AG09309 (cell line): ENCODE results near the gene CUL5.

ENCODE experiments used
- DNase-seq: peaks from one replicate; pipeline ENCODE4 v3.0.0-alpha.2; 2010; ENCODE audit warnings: low read depth
- H3K4me3 ChIP-seq: 2 replicates; pipeline ENCODE4 v1.5.1; 2011; ENCODE audit warnings: mild to moderate bottlenecking, low read depth, low read length, moderate library complexity; ENCODE audit not compliant: control insufficient read depth
- TF ChIP-seq, protein P1 (sequence below): IDR thresholded peaks from 2 replicates; pipeline ENCODE4 v1.5.1; 2011; ENCODE audit warnings: mild to moderate bottlenecking, low read depth, low read length, inconsistent platforms; ENCODE audit not compliant: insufficient read depth, control insufficient read depth; ENCODE audit errors: missing control alignments

The CUL5 gene

GRCh38 chr11:108154591-108154990 is 145.9 kb downstream of the CUL5 start:
- TF ChIP-seq, protein P1, sequence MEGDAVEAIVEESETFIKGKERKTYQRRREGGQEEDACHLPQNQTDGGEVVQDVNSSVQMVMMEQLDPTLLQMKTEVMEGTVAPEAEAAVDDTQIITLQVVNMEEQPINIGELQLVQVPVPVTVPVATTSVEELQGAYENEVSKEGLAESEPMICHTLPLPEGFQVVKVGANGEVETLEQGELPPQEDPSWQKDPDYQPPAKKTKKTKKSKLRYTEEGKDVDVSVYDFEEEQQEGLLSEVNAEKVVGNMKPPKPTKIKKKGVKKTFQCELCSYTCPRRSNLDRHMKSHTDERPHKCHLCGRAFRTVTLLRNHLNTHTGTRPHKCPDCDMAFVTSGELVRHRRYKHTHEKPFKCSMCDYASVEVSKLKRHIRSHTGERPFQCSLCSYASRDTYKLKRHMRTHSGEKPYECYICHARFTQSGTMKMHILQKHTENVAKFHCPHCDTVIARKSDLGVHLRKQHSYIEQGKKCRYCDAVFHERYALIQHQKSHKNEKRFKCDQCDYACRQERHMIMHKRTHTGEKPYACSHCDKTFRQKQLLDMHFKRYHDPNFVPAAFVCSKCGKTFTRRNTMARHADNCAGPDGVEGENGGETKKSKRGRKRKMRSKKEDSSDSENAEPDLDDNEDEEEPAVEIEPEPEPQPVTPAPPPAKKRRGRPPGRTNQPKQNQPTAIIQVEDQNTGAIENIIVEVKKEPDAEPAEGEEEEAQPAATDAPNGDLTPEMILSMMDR, result no peak
- DNase-seq, result no peak
- H3K4me3 ChIP-seq, result no peak overlapping the region
